ENCODE measurements around the gene ADAMTS13.
"Not testable (repeated sequence)": the region's sequence is repeated elsewhere in the genome, so short reads cannot be mapped to it uniquely, and the experiment has no call there.

Gene ADAMTS13

GRCh38 chr9:133426011-133426410 is 3.8 kb downstream of the ADAMTS13 start:
- DNase-seq, result no peak

DNA sequence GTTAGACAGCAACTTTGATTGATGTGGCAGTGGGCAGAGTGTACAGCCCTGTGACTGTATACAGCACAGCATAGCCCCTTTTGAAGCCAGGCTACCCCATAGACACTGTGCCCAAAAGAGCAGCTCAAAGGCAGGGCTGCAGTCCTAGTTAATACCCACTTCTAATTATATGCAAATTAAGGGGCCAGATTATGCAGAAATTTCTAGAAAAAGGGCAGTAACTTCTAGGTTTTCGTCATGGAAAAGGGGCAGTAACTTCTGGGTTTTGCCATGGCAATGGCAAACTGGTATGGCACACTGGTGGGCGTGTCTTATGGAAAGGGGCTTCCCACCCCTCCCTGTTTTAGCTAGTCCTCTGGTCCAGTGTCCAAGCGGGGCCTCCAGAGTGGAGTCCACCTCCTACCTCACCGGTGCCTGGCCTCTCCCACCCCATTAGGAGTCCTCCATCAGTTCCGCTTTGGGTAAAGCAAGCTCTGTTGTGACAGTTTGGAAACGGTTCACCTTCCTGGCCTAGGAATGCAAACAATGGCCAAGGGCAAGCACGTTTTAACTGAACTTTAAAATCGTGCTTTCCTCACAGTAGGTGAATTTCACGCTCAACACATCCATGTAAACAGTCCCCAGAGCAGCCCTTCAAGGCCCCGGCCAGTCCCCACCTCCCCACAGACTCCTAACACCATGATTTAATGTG is 5.6 kb downstream of the ADAMTS13 start:
- no peak for DNase-seq

GRCh38 chr9:133428617-133429101 is 6.5 kb downstream of the ADAMTS13 start:
- no peak for DNase-seq

DNA sequence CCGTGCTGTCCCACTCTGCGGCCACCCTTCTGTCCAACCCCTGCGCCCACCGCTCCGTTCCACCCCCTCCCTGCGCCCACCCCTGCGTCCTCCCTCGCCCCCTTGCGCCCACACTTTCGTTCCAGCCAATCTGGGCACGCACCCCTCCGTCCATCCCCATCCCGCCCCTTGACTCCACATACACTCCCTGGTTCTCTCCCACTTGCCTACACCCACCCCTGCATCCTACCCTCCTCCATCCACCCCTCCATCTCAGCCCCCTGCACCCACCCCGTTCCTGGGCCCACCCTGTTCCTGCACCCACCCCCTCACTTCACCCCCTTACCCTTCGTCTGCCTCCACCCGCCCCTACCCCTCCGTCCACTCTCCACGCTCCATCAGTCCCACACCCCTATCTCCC is 7.0 kb downstream of the ADAMTS13 start:
- DNase-seq, result no peak

DNA sequence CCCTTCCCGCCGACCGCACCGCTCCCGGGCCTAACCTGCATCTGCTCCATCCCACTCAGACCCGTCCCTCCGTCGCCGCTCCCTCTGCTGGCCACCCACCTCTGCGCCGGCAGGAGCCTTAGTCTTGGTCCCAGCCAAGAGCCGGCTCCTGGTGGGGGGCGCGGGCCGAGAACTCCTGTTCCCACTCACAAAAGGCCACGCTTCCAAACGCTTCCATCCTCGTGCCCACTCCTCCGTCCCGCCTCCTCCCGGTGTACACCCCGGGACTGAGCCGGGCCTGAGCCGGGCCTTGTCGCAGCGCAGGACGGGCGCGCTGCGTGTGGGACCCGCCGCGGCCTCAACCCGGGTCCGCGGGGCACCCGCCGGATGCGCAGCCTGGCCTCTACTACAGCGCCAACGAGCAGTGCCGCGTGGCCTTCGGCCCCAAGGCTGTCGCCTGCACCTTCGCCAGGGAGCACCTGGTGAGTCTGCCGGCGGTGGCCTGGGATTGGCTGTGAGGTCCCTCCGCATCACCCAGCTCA is 7.5 kb downstream of the ADAMTS13 start:
- DNase-seq, result no peak

- DNase-seq, result no peak
Measured at GRCh38 chr9:133430244-133430643, 8.1 kb downstream of the ADAMTS13 start.

DNA sequence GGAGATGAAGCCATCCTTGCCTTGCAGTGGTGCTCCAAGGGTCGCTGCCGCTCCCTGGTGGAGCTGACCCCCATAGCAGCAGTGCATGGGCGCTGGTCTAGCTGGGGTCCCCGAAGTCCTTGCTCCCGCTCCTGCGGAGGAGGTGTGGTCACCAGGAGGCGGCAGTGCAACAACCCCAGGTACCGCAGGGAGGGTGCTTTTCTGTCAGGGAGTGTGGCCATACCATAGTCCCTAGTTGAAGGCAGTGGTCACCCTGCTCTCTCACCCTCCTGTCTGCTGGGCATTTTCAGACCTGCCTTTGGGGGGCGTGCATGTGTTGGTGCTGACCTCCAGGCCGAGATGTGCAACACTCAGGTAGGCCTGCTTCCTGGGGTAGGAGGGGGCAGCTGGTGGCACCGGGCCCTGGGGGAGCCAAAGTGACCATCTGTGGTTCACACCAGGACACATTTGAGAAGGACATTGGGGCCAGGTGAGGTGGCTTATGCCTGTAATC is 11.2 kb downstream of the ADAMTS13 start:
- no peak for DNase-seq

GRCh38 chr9:133436681-133437080 is 14.5 kb downstream of the ADAMTS13 start:
- DNase-seq, result no peak

DNA sequence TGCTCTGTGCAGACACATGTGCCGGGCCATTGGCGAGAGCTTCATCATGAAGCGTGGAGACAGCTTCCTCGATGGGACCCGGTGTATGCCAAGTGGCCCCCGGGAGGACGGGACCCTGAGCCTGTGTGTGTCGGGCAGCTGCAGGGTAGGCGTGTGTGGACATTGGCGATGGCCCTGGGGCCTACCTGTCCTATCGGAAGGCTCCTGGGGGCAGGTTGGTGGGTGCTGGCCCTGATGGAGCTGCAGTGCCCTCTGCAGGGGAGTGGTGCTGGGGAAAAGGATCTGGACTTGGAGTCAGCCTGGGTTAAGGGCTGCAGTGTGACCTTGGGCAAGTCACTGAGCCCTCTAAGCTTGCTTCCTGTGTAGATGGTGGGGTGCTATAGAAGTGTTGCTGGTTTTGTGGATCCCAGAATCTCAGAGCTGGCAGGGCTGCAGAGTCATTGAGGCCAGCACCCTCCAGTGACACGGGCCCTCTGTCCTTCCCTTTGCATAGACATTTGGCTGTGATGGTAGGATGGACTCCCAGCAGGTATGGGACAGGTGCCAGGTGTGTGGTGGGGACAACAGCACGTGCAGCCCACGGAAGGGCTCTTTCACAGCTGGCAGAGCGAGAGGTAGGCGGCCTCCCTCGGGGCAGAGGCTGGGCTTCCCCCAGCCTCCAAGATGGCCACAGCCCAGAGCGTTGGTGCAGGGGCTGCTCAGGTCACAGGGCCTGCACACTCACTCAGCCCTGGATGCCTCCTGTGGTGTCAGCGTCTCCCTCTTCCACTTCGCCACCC is 15.8 kb downstream of the ADAMTS13 start:
- no peak for DNase-seq

GRCh38 chr9:133439337-133439736 is 17.2 kb downstream of the ADAMTS13 start:
- no peak for DNase-seq

GRCh38 chr9:133440874-133441273 is 18.7 kb downstream of the ADAMTS13 start:
- DNase-seq, result no peak

DNA sequence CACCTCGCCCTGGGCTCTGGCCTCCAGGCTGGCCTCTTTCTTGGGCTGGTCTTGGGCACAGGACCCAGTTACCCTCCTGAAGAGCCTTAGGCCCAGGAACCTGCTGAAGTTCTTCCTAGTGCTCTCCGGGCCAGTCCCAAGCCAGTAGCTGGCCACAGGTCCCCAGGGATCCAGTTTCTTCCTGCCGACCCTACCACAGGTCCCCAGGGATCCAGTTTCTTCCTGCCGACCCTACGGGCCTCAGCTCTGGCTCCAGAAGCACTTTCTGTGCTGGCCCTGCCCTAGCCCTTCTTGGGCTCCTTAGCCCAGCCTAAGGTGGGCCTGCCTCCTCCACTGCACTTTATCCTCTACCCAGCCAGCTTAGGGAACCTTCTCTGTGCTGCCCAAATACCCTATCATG is 19.4 kb downstream of the ADAMTS13 start:
- DNase-seq, result no peak

GRCh38 chr9:133443248-133443647 is 21.1 kb downstream of the ADAMTS13 start:
- no peak for DNase-seq

- no peak for DNase-seq
Measured at GRCh38 chr9:133443982-133444381, 21.8 kb downstream of the ADAMTS13 start.

DNA sequence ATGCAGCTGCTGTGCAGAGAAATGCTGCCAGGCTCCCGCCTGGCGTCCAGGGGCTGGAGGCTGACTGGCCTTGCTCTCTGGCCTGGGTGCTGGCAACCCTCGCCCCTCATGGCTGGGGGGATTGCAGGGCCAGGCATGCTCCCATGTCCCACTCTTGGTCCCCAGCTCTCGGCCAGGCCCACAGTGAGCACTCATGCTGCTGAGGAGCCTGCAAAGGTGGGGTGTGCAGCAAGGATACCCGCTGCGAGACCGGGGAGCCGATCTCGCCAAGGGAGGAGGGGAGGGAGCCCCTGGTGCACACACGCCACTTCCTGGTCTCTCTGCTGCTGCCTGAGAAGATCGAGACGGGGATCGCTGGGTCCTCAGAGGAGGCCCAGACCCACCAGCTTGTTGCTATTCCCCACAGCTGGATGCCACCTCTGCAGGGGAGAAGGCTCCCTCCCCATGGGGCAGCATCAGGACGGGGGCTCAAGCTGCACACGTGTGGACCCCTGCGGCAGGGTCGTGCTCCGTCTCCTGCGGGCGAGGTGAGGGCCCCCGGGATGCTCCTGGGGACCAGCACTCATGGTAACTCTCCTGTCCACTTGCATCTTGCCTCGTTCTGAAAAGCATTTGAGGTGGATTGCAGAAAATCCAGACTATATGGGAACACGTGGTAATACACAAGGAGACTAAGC is 23.3 kb downstream of the ADAMTS13 start:
- no peak for DNase-seq

GRCh38 chr9:133448487-133448972 is 26.4 kb downstream of the ADAMTS13 start:
- DNase-seq, result no peak

DNA sequence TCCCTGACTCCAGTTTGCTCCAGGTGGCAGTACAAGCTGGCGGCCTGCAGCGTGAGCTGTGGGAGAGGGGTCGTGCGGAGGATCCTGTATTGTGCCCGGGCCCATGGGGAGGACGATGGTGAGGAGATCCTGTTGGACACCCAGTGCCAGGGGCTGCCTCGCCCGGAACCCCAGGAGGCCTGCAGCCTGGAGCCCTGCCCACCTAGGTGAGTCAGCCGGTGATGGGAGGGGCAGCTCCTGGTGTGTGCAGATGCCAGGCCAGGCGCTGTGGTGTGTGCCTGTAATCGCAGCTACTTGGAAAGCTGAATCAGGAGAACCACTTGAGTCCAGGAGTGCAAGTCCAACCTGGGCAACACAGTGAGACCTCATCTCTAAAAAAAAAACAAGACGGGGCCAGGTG is 27.6 kb downstream of the ADAMTS13 start:
- DNase-seq, result no peak

DNA sequence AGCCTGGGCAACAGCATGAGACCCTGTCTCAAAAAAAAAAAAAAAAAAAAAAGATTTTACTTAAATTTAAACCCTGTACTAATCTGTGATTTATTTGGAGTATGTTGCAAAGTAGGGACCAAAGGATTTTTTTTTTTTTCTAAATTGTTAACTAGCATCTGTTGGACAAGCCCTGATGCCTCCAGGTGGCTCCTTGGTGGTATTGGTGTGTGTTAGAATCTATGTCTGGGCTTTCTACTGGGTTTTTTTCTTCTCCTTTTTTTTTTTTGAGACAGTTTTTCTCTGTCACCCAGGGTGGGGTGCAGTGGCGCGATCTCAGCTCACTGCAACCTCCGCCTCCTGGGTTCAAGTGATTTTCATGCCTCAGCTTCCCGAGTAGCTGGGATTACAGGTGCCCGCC is 29.7 kb downstream of the ADAMTS13 start:
- DNase-seq, result not testable (repeated sequence)

GRCh38 chr9:133452562-133452961 is 30.4 kb downstream of the ADAMTS13 start:
- no peak for DNase-seq

- no peak for DNase-seq
Measured at GRCh38 chr9:133453651-133454050, 31.5 kb downstream of the ADAMTS13 start.

DNA sequence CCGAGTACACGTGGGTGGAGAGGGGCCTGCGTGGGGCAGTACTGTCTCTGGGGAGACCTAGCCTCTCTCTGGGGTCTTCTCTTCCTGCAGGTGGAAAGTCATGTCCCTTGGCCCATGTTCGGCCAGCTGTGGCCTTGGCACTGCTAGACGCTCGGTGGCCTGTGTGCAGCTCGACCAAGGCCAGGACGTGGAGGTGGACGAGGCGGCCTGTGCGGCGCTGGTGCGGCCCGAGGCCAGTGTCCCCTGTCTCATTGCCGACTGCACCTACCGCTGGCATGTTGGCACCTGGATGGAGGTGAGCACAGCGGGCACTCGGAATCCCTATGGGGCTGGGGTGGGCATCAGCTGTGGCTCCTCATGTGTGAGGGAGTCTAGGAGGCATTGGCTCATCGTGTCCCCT is 32.2 kb downstream of the ADAMTS13 start:
- no peak for DNase-seq

GRCh38 chr9:133454943-133455673 is 32.9 kb downstream of the ADAMTS13 start:
- DNase-seq, result no peak

Measured in fibroblast of skin of abdomen (primary cell).